Psoas muscle (tissue), 8 donors: ENCODE data around the gene ABCB1. TPM values are rescaled to one million over a fixed set of nuclear protein-coding genes. Genes with fewer than 3 reads are reported as not detected.

Experiments used
- ATAC-seq, 4 donors: fragments of 200-7000 bp; cut with Tn5 transposase; one replicate each; pipeline ENCODE4 v1.9.1; 2020; ENCODE audit warnings: moderate library complexity in 3 of 4, mild to moderate bottlenecking in 2 of 4
- DNase-seq, 2 donors: peaks; one replicate each; pipeline ENCODE4 v3.0.0-alpha.2; 2020
- H3K27ac ChIP-seq: fragments of 200-600 bp; one replicate; pipeline ENCODE4 v1.8.0; 2022
- H3K27me3 ChIP-seq, 3 donors: fragments of 200-600 bp in 1 of 3; one replicate each; pipeline versions ENCODE4 v1.6.1 to v1.8.0; 2013 to 2022; ENCODE audit warnings: low read length in 2 of 3, mild to moderate bottlenecking in 2 of 3, moderate library complexity in 1 of 3; ENCODE audit not compliant: insufficient read depth in 3 of 3
- H3K36me3 ChIP-seq, 2 donors: fragments of 200-600 bp in 1 of 2; one replicate each; pipeline versions ENCODE4 v1.6.1 to v1.8.0; 2013 to 2022; ENCODE audit warnings: low read depth in 1 of 2, mild to moderate bottlenecking in 1 of 2, moderate library complexity in 1 of 2; ENCODE audit not compliant: insufficient read depth in 1 of 2
- H3K4me1 ChIP-seq: fragments of 200-600 bp; one replicate; pipeline ENCODE4 v1.8.0; 2022
- H3K4me3 ChIP-seq: fragments of 200-600 bp; one replicate; pipeline ENCODE4 v1.8.0; 2022; ENCODE audit warnings: mild to moderate bottlenecking
- H3K9me3 ChIP-seq: fragments of 200-600 bp; one replicate; pipeline ENCODE4 v1.8.0; 2022
- CTCF ChIP-seq: fragments of 200-600 bp; IDR thresholded peaks from one replicate; pipeline ENCODE4 v1.8.0; 2022; ENCODE audit warnings: antibody characterized with exemption
- WGBS, 3 donors: extraction: QIAGEN DNeasy Blood & Tissue Kit; methylation state at CpG; one replicate each; pipeline versions ENCODE4 v1.1.6 to v1.1.7; 2013; 5-methylcytosine and 5-hydroxymethylcytosine counted together
- intact Hi-C, 2 donors: fragments of 100-400 bp; cut with DNase I; formaldehyde crosslinking; loops; one replicate each; pipeline versions ENCODE4 v1.11.0 to v1.14.2; 2022
- polyA plus RNA-seq, 3 donors: library from polyadenylated mRNA; stranded (reverse); fragments of 200-250 nt; gene quantifications; one replicate each; pipeline ENCODE4 v1.2.3, GENCODE V29; 2013
- total RNA-seq, 4 donors: library from RNA; stranded (reverse); fragmentation: NEBNext Ultra II Directional in 2 of 4; extraction: Animal tissue kit (Norgen Biotek cat#: 25700) in 2 of 4; gene quantifications; one replicate each; pipeline versions ENCODE4 v1.2.1 to v1.2.4, GENCODE V29; 2021 to 2023
- donor health status: healthy with polysubstance abuse.
- donor health status: DM: no; HTN: no; CAD: no; lungs with moderate emphysema.
- donor health status: Bipolar disorder and iron deficiency.
- donor health status: healthy.
- donor health status: DM: yes; HTN: yes; CAD: no.
- donor health status: DM: no; HTN: no; CAD: no.
- donor health status: DM: no; HTN: no; CAD: no.
- donor health status: DM: yes; HTN: yes; CAD: no.

ABCB1 gene
- total and polyA plus RNA-seq, 7 donors, result 0.09 to 2.4 (median 0.59) TPM

- Histone ChIP-seq H3K4me3 (no peak overlapping the region), H3K36me3 (no peaks in the 10 kb centered on the region), H3K9me3 (no peaks in the 10 kb centered on the region), H3K27me3 (peaks cover 0 to 6% (median 0%) of the 10 kb centered on the region in 3 donors), H3K27ac (no peak overlapping the region), H3K4me1 (no peaks in the 10 kb centered on the region)
- no peak for TF ChIP-seq CTCF
- DNase-seq (no peak), ATAC-seq (no peak)
- WGBS, 3 donors, result 77 to 81% (median 78%) methylated on average over 5 of the region's 5 CpGs
- intact Hi-C loops, result no loop called here
Observed at GRCh38 chr7:87609916-87610315, 9.2 kb upstream of the ABCB1 start.

- Histone ChIP-seq H3K27me3 (peaks cover 0 to 6% (median 0%) of the 10 kb centered on the region in 3 donors), H3K9me3 (no peaks in the 10 kb centered on the region), H3K36me3 (no peaks in the 10 kb centered on the region), H3K4me1 (no peaks in the 10 kb centered on the region), H3K27ac (no peak overlapping the region), H3K4me3 (no peak overlapping the region)
- no peak for DNase-seq
- no peak for TF ChIP-seq CTCF
- 55 to 65% (median 64%) methylated on average over 3 of the region's 3 CpGs for WGBS, 3 donors
- intact Hi-C loops, result no loop called here
- ATAC-seq, result no peak
Observed at GRCh38 chr7:87608431-87608830, 7.7 kb upstream of the ABCB1 start.

- H3K27ac ChIP-seq, result no peak overlapping the region
- TF ChIP-seq CTCF, result no peak
- DNase-seq, result no peak
- H3K9me3 ChIP-seq, result no peaks in the 10 kb centered on the region
- intact Hi-C loops, result no loop called here
- peaks cover 0 to 21% (median 6%) of the 10 kb centered on the region in 3 donors for H3K27me3 ChIP-seq
- 85 to 97% (median 85%) methylated on average over 1 of the region's 1 CpG for WGBS, 3 donors
- no peak for ATAC-seq
- H3K4me1 ChIP-seq, result no peaks in the 10 kb centered on the region
- no peak overlapping the region for H3K4me3 ChIP-seq
- H3K36me3 ChIP-seq, result no peaks in the 10 kb centered on the region
Observed at GRCh38 chr7:87604264-87604663, 3.6 kb upstream of the ABCB1 start.

GRCh38 chr7:87599336-87599735 lies 1.3 kb downstream of the ABCB1 start:
- no peak for DNase-seq
- H3K36me3 ChIP-seq, result no peaks in the 10 kb centered on the region
- peaks cover 0 to 24% (median 0%) of the 10 kb centered on the region in 3 donors for H3K27me3 ChIP-seq
- no peaks in the 10 kb centered on the region for H3K9me3 ChIP-seq
- H3K4me3 ChIP-seq, result no peak overlapping the region
- 71 to 82% (median 74%) methylated on average over 10 of the region's 10 CpGs for WGBS, 3 donors
- intact Hi-C loops, result no loop called here
- TF ChIP-seq CTCF, result no peak
- ATAC-seq, result no peak
- H3K27ac ChIP-seq, result no peak overlapping the region
- H3K4me1 ChIP-seq, result no peaks in the 10 kb centered on the region
